K562 (cell line): ENCODE measurements around the gene BCL10. TPM values are rescaled to one million over a fixed set of nuclear protein-coding genes. Genes with fewer than 3 reads are reported as not detected.
A peak's percentile ranks its signal among the peaks of the same experiment; 100 is the strongest.

Experiments
- ARID1B ChIP-seq: fragments of 450-650 bp; IDR thresholded peaks from 2 replicates; pipeline ENCODE4 v1.6.1; 2016; ENCODE audit warnings: antibody characterized with exemption, mild to moderate bottlenecking, inconsistent platforms
- CBX1 ChIP-seq: sonication (generic); IDR thresholded peaks from 2 replicates; pipeline ENCODE4 v1.6.1; 2016; ENCODE audit warnings: antibody characterized with exemption, low read depth, mild to moderate bottlenecking
- CBX3 ChIP-seq, 2 experiments: IDR thresholded peaks; 1 replicate in 1 of 2; 2 replicates in 1 of 2; pipeline ENCODE4 v1.6.1; 2012; ENCODE audit warnings: inconsistent platforms in 2 of 2, low read length in 2 of 2, borderline replicate concordance in 1 of 2, control low read depth in 1 of 2
- FOSL1 ChIP-seq: fragments of 200-800 bp; sonication (Bioruptor generic); conservative IDR thresholded peaks from 2 replicates; pipeline ENCODE4 v1.6.1; 2016; ENCODE audit warnings: missing genetic modification characterization, missing compliant biosample characterization
- GATA2 ChIP-seq: sonication (generic); formaldehyde crosslinking; IDR thresholded peaks from 2 replicates; pipeline ENCODE4 v1.4.0; 2020; ENCODE audit warnings: mild to moderate bottlenecking, missing genetic modification reagents
- ILK ChIP-seq: fragments of 450-650 bp; IDR thresholded peaks from 2 replicates; pipeline ENCODE4 v1.6.1; 2016; ENCODE audit warnings: missing genetic modification characterization, low read depth, mild to moderate bottlenecking, missing compliant biosample characterization, moderate library complexity, borderline replicate concordance
- L3MBTL2 ChIP-seq: fragments of 450-650 bp; IDR thresholded peaks from 2 replicates; pipeline ENCODE4 v1.6.1; 2016; ENCODE audit warnings: mild to moderate bottlenecking, moderate library complexity
- MAFK ChIP-seq: IDR thresholded peaks from 2 replicates; pipeline ENCODE4 v1.6.1; 2011; ENCODE audit warnings: low read length, improper control_type of control experiment
- MBD2 ChIP-seq: sonication (generic); IDR thresholded peaks from 2 replicates; pipeline ENCODE4 v1.6.1; 2016; ENCODE audit warnings: low read depth, borderline replicate concordance
- MYC ChIP-seq, 2 experiments: fragments of 250-450 bp in 1 of 2; sonication (Bioruptor Pico) in 1 of 2; IDR thresholded peaks; 2 replicates each; pipeline versions ENCODE4 v1.5.1 to v1.6.1; 2012 to 2021; ENCODE audit warnings: low read depth in 2 of 2, borderline replicate concordance in 1 of 2, improper control_type of control experiment in 1 of 2, low read length in 1 of 2, mild to moderate bottlenecking in 1 of 2, moderate library complexity in 1 of 2
- MYNN ChIP-seq, 2 experiments: sonication (generic); formaldehyde crosslinking in 1 of 2; IDR thresholded peaks; 2 replicates each; pipeline versions ENCODE4 v1.5.0 to v1.6.1; 2016 to 2020; ENCODE audit warnings: antibody characterized with exemption in 1 of 2, missing genetic modification reagents in 1 of 2
- PHB ChIP-seq: fragments of 250-450 bp; sonication (Bioruptor Pico); IDR thresholded peaks from 2 replicates; pipeline ENCODE4 v1.5.0; 2021
- PHF8 ChIP-seq: fragments of 200-600 bp; sonication (generic); IDR thresholded peaks from 2 replicates; pipeline ENCODE4 v1.6.1; 2012; ENCODE audit warnings: mixed run types, mild to moderate bottlenecking, inconsistent platforms, low read length, moderate library complexity, borderline replicate concordance
- POLR2H ChIP-seq: IDR thresholded peaks from 2 replicates; pipeline ENCODE4 v1.6.1; 2016; ENCODE audit warnings: missing genetic modification characterization, low read depth, mild to moderate bottlenecking, control low read depth, missing compliant biosample characterization, moderate library complexity
- PTRF ChIP-seq: fragments of 450-650 bp; IDR thresholded peaks from 2 replicates; pipeline ENCODE4 v1.6.1; 2016; ENCODE audit warnings: mild to moderate bottlenecking, missing genetic modification characterization, missing compliant biosample characterization
- RB1 ChIP-seq: fragments of 450-650 bp; IDR thresholded peaks from 2 replicates; pipeline ENCODE4 v1.6.1; 2017; ENCODE audit warnings: low read depth, mild to moderate bottlenecking
- RBFOX2 ChIP-seq: fragments of 200-400 bp; formaldehyde crosslinking; IDR thresholded peaks from 2 replicates; pipeline ENCODE4 v1.6.1; 2017; ENCODE audit warnings: low read depth, mild to moderate bottlenecking, low read length, moderate library complexity
- TAF9B ChIP-seq: fragments of 450-650 bp; IDR thresholded peaks from 2 replicates; pipeline ENCODE4 v1.6.1; 2018; ENCODE audit warnings: mild to moderate bottlenecking; ENCODE audit not compliant: partially characterized antibody
- TARDBP ChIP-seq: fragments of 450-650 bp; IDR thresholded peaks from 2 replicates; pipeline ENCODE4 v1.6.1; 2016
- TEAD1 ChIP-seq, 2 experiments: fragments of 450-650 bp in 1 of 2; sonication (generic) in 1 of 2; formaldehyde crosslinking; IDR thresholded peaks; 2 replicates each; pipeline versions ENCODE4 v1.4.0 to v1.8.0; 2020 to 2022; ENCODE audit warnings: mild to moderate bottlenecking in 2 of 2, missing genetic modification reagents in 1 of 2
- ZC3H4 ChIP-seq: sonication (generic); formaldehyde crosslinking; IDR thresholded peaks from 2 replicates; pipeline ENCODE4 v1.9.0; 2021; ENCODE audit warnings: missing genetic modification reagents, borderline replicate concordance
- ZNF146 ChIP-seq: IDR thresholded peaks from one replicate; pipeline ENCODE4 v1.6.1; 2018; ENCODE audit warnings: missing compliant biosample characterization; ENCODE audit not compliant: unreplicated experiment
- ZNF165 ChIP-seq: fragments of 250-450 bp; sonication (Bioruptor Pico); IDR thresholded peaks from 2 replicates; pipeline ENCODE4 v1.4.0; 2020; ENCODE audit warnings: borderline replicate concordance
- ZNF197 ChIP-seq: fragments of 200-800 bp; sonication (Bioruptor generic); IDR thresholded peaks from 2 replicates; pipeline ENCODE4 v1.6.1; 2016; ENCODE audit warnings: low read depth, missing genetic modification characterization, missing compliant biosample characterization
- ZNF23 ChIP-seq: fragments of 250-450 bp; sonication (Bioruptor Pico); IDR thresholded peaks from 2 replicates; pipeline ENCODE4 v1.4.0; 2020; ENCODE audit warnings: mild to moderate bottlenecking
- ZNF695 ChIP-seq: fragments of 450-650 bp; formaldehyde crosslinking; IDR thresholded peaks from 2 replicates; pipeline ENCODE4 v1.4.0; 2020; ENCODE audit warnings: mild to moderate bottlenecking, moderate library complexity
- ZNF75A ChIP-seq: fragments of 450-650 bp; formaldehyde crosslinking; IDR thresholded peaks from 2 replicates; pipeline ENCODE4 v1.4.0; 2020; ENCODE audit warnings: mild to moderate bottlenecking
- polyA plus RNA-seq, 8 experiments: library from polyadenylated mRNA; depleted of rRNA in 4 of 8; stranded (reverse) in 5 of 8; unstranded in 3 of 8; fragments of >200 nt; fragmentation: Nextera tagmentation in 2 of 8; fragmentation: Illumina TruSeq in 1 of 8; extraction: Ambion mirVana in 2 of 8; extraction: Trizol in 1 of 8; gene quantifications; 2 replicates each; pipeline versions ENCODE4 v1.2.1 to v1.2.3, GENCODE V29; 2011 to 2014; ENCODE audit warnings: inconsistent platforms in 1 of 8, missing spikeins in 1 of 8
- total RNA-seq, 7 experiments: library from RNA; depleted of rRNA in 6 of 7; stranded (reverse); fragments of >200 nt in 6 of 7; fragmentation: Illumina TruSeq in 2 of 7; extraction: Trizol in 2 of 7; gene quantifications; 2 replicates each; pipeline versions ENCODE4 v1.2.1 to v1.2.3, GENCODE V29; 2011 to 2021; ENCODE audit warnings: low replicate concordance in 1 of 7
- TF ChIP-seq, protein P1 (sequence below): sonication (generic); formaldehyde crosslinking; IDR thresholded peaks from 2 replicates; pipeline ENCODE4 v1.8.0; 2022; ENCODE audit warnings: missing genetic modification reagents, mild to moderate bottlenecking, moderate library complexity, borderline replicate concordance
- TF ChIP-seq, protein P2 (sequence below): sonication (generic); formaldehyde crosslinking; IDR thresholded peaks from 2 replicates; pipeline ENCODE4 v1.8.0; 2022; ENCODE audit warnings: mild to moderate bottlenecking, missing genetic modification reagents
- TF ChIP-seq, protein P3 (sequence below): fragments of 450-650 bp; IDR thresholded peaks from 2 replicates; pipeline ENCODE4 v1.6.1; 2016

BCL10 gene
- total and polyA plus RNA-seq, 9 of the 15 experiments (the other 6 are each of a cell fraction or from before 2014, with no cell fraction given) = 8.0 to 19.4 (median 12.3) TPM

GRCh38 chr1:85278853-85279314, 2.5 kb upstream of the BCL10 start (continued):
- TF ChIP-seq ZNF165 (CRISPR knock-in tag) = no peak
- TF ChIP-seq PHF8 = peak; percentile 18; the same call in 1 of the 2 replicates
- TF ChIP-seq MAFK = peak; percentile 87
- TF ChIP-seq, protein P1, sequence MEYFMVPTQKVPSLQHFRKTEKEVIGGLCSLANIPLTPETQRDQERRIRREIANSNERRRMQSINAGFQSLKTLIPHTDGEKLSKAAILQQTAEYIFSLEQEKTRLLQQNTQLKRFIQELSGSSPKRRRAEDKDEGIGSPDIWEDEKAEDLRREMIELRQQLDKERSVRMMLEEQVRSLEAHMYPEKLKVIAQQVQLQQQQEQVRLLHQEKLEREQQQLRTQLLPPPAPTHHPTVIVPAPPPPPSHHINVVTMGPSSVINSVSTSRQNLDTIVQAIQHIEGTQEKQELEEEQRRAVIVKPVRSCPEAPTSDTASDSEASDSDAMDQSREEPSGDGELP (CRISPR knock-in tag) = no peak
- no peak for TF ChIP-seq MYC (IDR thresholded peaks at IDR 0.05; ENCODE audit: low read depth, low read length)
- no peak for TF ChIP-seq MYC (CRISPR knock-in tag; IDR thresholded peaks at IDR 0.05; ENCODE audit: borderline replicate concordance, low read depth)
- TF ChIP-seq PHB (CRISPR knock-in tag) = no peak
- TF ChIP-seq CBX1 = no peak
- TF ChIP-seq TEAD1 (CRISPR knock-in tag; IDR thresholded peaks at IDR 0.05) = peak in 1 of 2 experiments; percentile 46; a peak in 1 of 4 replicates
- TF ChIP-seq POLR2H (tag) = no peak; the same call in 1 of the 2 replicates
- TF ChIP-seq ZNF146 (CRISPR knock-in tag) = no peak
- TF ChIP-seq, protein P2, sequence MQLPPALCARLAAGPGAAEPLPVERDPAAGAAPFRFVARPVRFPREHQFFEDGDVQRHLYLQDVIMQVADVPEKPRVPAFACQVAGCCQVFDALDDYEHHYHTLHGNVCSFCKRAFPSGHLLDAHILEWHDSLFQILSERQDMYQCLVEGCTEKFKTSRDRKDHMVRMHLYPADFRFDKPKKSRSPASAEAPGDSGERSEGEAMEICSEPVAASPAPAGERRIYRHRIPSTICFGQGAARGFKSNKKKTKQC (CRISPR knock-in tag) = no peak
- TF ChIP-seq ZNF75A = no peak
- TF ChIP-seq MYNN (IDR thresholded peaks at IDR 0.05) = no peak
- no peak for TF ChIP-seq MYNN (CRISPR knock-in tag; IDR thresholded peaks at IDR 0.05)
- TF ChIP-seq ZNF695 (CRISPR knock-in tag) = no peak
- no peak for TF ChIP-seq PTRF (tag)
- TF ChIP-seq, protein P3, sequence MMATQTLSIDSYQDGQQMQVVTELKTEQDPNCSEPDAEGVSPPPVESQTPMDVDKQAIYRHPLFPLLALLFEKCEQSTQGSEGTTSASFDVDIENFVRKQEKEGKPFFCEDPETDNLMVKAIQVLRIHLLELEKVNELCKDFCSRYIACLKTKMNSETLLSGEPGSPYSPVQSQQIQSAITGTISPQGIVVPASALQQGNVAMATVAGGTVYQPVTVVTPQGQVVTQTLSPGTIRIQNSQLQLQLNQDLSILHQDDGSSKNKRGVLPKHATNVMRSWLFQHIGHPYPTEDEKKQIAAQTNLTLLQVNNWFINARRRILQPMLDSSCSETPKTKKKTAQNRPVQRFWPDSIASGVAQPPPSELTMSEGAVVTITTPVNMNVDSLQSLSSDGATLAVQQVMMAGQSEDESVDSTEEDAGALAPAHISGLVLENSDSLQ = peak; percentile 97
- TF ChIP-seq ZC3H4 (CRISPR knock-in tag) = no peak
- no peak for TF ChIP-seq ZNF23 (CRISPR knock-in tag)
- TF ChIP-seq CBX3 (IDR thresholded peaks at IDR 0.05; ENCODE audit: borderline replicate concordance in 1 of 2, low read length in 2 of 2) = peak in 1 of 2 experiments; percentile 79; a peak in 1 of 3 replicates
- TF ChIP-seq RBFOX2 = no peak
- TF ChIP-seq L3MBTL2 = no peak
- no peak for TF ChIP-seq GATA2
- peak; percentile 89 for TF ChIP-seq ARID1B
- TF ChIP-seq MBD2 = peak; percentile 29; the same call in 1 of the 2 replicates
- TF ChIP-seq RB1 = no peak
- no peak for TF ChIP-seq ZNF197 (CRISPR knock-in tag)
- TF ChIP-seq ILK = no peak
- TF ChIP-seq TAF9B = peak; percentile 76
- TF ChIP-seq TARDBP = no peak
- TF ChIP-seq FOSL1 (tag) = peak; percentile 98
